Right renal pelvis (tissue), 4 donors: ENCODE measurements around the gene GLB1L3. TPM values are rescaled to one million over a fixed set of nuclear protein-coding genes. Genes with fewer than 3 reads are reported as not detected.
"Not testable (repeated sequence)": the region's sequence is repeated elsewhere in the genome, so short reads cannot be mapped to it uniquely, and the experiment has no call there.

Experiments
- DNase-seq, 4 donors: peaks; one replicate each; pipeline ENCODE4 v3.0.0-alpha.2; 2013; ENCODE audit warnings: low read depth in 4 of 4, low spot score in 3 of 4, missing footprints in 1 of 4
- polyA plus RNA-seq, 4 donors: library from polyadenylated mRNA; unstranded; fragments of 120-200 nt; gene quantifications; one replicate each; pipeline ENCODE4 v1.2.1, GENCODE V29; 2013; ENCODE audit not compliant: insufficient read length in 4 of 4

GLB1L3 gene
- polyA plus RNA-seq, 4 donors: 1.00 to 1.6 (median 1.4) TPM

DNA sequence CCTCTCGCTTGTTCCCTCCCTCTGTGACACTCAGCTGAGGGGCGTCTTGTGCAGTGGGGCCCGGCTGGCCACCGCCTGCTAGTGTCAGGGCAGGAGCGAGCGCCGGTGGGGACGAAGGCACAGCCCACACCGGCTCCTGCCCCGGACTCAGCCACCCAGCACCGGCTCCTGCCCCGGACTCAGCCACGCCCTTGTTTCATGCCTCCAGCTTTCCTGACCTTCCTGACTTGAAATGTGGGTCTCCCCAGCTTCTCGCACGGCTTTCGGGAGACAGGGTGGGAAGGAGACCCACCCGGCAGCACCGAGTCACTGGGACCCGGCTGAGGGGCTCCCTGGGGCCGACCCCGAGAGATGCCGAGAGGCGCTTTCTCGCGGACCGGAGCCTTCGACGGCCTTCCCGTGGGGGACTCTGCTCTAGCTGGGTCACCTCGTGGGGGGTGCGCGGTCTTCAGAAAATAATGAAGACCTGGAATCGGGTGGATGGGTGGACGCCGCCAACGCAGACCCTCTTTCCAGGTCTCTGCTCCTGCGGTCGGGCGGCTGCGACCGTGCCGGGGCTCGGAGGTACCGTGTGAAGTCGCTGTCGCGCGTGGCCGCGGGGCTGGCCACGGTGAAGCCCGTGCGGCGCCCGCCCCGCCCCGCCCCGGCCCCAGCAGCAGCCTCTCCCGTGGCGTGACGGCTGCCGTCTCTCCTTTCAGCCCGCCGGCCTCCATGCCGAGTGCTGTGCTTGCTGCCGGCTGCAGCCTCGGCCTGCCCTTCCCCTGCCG is 65.8 kb downstream of the GLB1L3 start:
- no peak for DNase-seq

- no peak for DNase-seq
Observed at GRCh38 chr11:134342572-134343340, 66.6 kb downstream of the GLB1L3 start.

GRCh38 chr11:134343646-134344045 is 67.5 kb downstream of the GLB1L3 start:
- DNase-seq: no peak

GRCh38 chr11:134344497-134345236 is 68.5 kb downstream of the GLB1L3 start:
- not testable (repeated sequence) for DNase-seq

DNA sequence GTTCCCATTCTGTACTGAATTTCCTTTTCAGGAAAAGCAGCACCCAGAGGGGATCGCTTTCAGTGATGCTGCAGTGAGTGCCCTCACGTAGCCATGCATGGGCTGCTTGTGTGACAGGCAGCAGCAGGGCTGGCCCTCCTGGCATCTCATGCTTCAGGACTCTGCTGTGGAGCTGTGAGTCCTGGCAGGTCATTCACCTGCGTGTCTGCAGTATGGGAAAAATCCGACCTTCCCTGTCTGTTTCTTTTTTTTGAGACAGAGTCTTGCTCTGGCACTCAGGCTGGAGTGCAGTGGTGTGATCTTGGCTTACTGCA is 69.0 kb downstream of the GLB1L3 start:
- no peak for DNase-seq

- no peak for DNase-seq
Observed at GRCh38 chr11:134346101-134346975, 70.2 kb downstream of the GLB1L3 start.

GRCh38 chr11:134346976-134347350 is 70.8 kb downstream of the GLB1L3 start:
- DNase-seq: no peak

GRCh38 chr11:134347441-134347840 is 71.3 kb downstream of the GLB1L3 start:
- no peak for DNase-seq

DNA sequence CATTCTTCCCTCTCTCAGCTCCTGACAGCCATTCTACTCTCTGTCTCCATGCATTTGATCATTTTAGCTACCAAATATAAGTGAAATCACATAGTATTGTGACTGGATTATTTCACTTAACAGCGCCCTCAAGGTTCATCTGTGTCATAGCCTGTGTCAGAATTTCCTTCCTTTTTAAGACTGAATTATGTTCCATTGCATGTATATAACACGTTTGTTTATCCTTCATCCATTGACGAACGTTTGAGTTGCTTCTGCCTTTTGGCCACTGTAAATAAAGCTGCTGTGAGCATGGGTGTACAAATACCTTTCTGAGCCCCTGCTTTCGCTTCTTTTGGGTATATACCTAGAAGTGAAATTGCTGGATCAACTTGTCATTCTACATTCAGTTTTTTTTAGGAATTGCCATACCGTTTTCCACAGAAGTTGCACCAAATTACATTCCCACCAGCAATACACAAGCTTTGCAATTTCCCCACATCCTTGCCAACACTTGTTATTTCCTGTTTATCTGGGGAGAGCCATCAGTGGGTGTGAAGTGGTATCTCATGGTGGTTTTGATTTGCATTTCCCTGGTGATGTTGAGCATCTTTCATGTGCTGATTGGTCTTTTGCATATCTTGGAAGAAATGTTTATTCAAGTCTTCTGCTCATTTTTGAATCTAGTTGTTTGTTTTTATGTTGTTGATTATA is 73.1 kb downstream of the GLB1L3 start:
- DNase-seq: no peak

DNA sequence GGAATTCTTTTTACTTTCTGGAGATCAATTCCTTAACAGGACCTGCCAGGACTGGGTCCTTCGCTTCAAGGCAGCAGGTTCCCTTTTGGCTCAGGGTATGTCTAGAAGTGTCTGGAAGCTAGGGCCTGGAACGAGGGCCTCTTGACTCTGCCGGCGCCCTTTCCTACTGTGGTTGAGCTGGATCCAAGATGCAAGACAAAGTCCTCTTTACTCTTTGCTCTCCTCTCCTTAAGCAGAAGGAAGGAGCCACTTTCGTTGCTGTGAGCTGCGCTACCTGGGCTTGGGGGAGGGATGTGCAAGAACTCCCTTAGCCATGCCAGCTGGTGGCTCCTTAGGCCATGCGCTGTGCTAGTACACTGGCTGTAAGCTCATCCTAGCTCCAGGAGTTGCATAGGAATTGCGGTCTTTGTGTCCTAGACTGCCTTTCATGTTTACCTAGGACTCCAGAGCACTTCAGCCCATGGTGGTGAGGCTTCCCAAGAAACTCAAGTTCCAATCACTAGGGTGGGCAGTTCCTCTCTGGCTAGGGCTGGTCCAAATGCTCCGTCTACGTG is 73.7 kb downstream of the GLB1L3 start:
- no peak for DNase-seq

- DNase-seq: no peak
Observed at GRCh38 chr11:134350381-134350780, 74.2 kb downstream of the GLB1L3 start.

DNA sequence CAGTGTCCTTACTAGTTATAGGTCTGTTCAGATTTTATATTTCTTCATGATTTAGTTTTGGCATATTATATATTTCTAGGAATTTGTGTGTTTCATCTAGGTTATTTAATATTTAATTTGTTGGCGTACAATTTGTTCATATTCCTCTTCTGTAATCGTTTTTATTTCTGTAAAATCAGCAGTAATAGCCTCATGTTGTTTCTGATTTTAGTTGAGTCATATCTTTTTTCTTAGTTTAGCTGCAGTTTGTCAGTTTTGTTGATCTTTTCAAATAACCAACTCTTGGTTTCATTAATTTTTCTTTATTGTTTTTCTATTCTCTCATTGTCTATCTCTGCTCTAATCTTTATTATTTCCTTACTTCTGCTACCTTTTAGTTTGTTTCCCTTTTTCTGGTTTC is 75.9 kb downstream of the GLB1L3 start:
- no peak for DNase-seq

GRCh38 chr11:134355136-134355535 is 79.0 kb downstream of the GLB1L3 start:
- no peak for DNase-seq

- DNase-seq: no peak
Observed at GRCh38 chr11:134355656-134356055, 79.5 kb downstream of the GLB1L3 start.

GRCh38 chr11:134356656-134357544 is 80.7 kb downstream of the GLB1L3 start:
- no peak for DNase-seq

- DNase-seq: no peak
Observed at GRCh38 chr11:134357545-134357839, 81.3 kb downstream of the GLB1L3 start.

DNA sequence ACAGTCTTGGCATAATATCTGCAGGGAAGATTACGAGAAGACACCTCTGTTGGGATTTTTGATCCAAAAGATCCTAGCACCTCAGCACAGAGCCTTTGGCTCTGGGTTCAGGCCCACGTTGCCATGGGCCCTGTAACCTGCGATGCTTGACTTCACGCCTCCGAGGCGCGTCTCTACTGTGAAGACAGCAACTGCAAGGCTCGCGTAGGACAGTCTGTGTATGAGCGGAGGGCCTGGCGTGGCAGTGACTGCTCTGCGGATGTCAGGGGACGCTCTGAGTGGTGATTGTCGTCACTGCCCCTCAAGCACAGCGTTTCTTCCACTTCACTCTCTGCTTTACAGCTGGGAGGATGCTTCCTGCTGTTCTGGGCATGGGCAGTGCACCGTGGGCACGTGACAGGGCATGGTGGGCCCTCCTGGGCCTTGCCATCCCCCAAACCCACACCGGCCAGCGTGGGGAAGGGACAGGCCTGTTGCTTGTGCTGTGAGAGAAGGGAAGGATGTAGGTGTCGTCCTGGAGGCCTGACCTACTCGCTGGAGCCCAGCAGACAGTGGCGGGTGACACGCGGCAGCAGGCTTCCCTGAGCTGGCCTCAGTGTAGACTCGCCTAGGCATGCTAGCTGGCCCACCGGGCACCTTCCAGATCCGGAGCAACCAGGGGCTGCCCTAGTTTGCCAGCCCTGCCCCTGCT is 82.1 kb downstream of the GLB1L3 start:
- DNase-seq: no peak

DNA sequence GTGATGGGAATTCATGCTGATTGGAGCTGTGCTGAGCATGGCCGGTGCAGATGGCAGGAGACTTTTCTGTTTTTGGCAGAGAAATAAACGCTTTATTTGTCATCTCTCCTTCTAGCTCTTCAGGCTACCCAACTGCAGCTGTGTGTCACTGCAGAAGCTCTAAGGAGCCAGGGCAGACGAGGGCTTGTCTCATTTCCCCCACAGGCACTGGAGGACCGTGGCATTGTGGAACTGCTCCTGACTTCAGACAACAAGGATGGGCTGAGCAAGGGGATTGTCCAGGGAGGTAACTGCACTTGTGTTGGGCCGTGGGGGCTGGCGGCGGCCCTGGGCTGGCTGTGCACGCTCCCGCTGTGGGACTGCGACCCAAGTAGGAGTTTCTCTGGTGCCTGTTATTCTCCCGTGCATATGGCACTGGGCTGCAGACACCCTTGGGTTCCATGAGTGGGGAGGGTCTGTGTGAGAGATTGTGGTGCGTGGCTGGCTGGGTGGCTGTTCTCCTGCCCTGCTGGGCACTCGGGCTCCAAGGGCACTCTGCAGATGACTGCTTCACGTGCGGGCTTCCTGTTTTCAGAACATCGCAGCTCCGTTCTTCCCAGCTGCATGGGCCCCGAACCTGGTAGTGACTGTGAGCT is 82.8 kb downstream of the GLB1L3 start:
- DNase-seq: no peak
